ENCODE results near the gene RXFP2. TPM values are rescaled to one million over a fixed set of nuclear protein-coding genes. Genes with fewer than 3 reads are reported as not detected.
A peak's percentile ranks its signal among the peaks of the same experiment; 100 is the strongest.

RXFP2 gene
- polyA plus RNA-seq, 1 of the 3 experiments (the other 2 are of a cell fraction), result not detected

- no peaks in the 10 kb centered on the region for H3K79me2 ChIP-seq (ENCODE audit: insufficient read depth)
- H3K9me3 ChIP-seq, result no peaks in the 10 kb centered on the region
- no peak; the same call in 1 of the 2 replicates for TF ChIP-seq MXI1 (IDR thresholded peaks at IDR 0.05; ENCODE audit: low read depth, low read length)
- TF ChIP-seq NRF1 (IDR thresholded peaks at IDR 0.05; ENCODE audit: low read depth, low read length), result peak; percentile 49
- TF ChIP-seq RFX5 (IDR thresholded peaks at IDR 0.05; ENCODE audit: low read length), result 0 out of 2 replicates have a peak, but pooled peaks have one; percentile 44
- TF ChIP-seq, protein P1, sequence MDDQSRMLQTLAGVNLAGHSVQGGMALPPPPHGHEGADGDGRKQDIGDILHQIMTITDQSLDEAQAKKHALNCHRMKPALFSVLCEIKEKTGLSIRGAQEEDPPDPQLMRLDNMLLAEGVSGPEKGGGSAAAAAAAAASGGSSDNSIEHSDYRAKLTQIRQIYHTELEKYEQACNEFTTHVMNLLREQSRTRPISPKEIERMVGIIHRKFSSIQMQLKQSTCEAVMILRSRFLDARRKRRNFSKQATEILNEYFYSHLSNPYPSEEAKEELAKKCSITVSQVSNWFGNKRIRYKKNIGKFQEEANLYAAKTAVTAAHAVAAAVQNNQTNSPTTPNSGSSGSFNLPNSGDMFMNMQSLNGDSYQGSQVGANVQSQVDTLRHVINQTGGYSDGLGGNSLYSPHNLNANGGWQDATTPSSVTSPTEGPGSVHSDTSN (IDR thresholded peaks at IDR 0.05), result no peak
- no peak for TF ChIP-seq REST (IDR thresholded peaks at IDR 0.05; ENCODE audit: low read depth, low read length)
- no peak for TF ChIP-seq SMC3 (IDR thresholded peaks at IDR 0.05; ENCODE audit: low read depth, low read length)
- TF ChIP-seq EP300 (IDR thresholded peaks at IDR 0.05; ENCODE audit: borderline replicate concordance in 1 of 2, low read depth in 1 of 2, low read length in 1 of 2), result no peak
- no peak for TF ChIP-seq USF2 (IDR thresholded peaks at IDR 0.05; ENCODE audit: borderline replicate concordance, low read depth, low read length)
- TF ChIP-seq, protein P2, sequence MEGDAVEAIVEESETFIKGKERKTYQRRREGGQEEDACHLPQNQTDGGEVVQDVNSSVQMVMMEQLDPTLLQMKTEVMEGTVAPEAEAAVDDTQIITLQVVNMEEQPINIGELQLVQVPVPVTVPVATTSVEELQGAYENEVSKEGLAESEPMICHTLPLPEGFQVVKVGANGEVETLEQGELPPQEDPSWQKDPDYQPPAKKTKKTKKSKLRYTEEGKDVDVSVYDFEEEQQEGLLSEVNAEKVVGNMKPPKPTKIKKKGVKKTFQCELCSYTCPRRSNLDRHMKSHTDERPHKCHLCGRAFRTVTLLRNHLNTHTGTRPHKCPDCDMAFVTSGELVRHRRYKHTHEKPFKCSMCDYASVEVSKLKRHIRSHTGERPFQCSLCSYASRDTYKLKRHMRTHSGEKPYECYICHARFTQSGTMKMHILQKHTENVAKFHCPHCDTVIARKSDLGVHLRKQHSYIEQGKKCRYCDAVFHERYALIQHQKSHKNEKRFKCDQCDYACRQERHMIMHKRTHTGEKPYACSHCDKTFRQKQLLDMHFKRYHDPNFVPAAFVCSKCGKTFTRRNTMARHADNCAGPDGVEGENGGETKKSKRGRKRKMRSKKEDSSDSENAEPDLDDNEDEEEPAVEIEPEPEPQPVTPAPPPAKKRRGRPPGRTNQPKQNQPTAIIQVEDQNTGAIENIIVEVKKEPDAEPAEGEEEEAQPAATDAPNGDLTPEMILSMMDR (IDR thresholded peaks at IDR 0.05), result no peak
- no peak for TF ChIP-seq GATA2 (CRISPR knock-in tag; IDR thresholded peaks at IDR 0.05)
- TF ChIP-seq SIN3A (IDR thresholded peaks at IDR 0.05; ENCODE audit: borderline replicate concordance, low read depth, low read length), result no peak
- TF ChIP-seq YY1 (IDR thresholded peaks at IDR 0.05; ENCODE audit: low read depth), result no peak
- TF ChIP-seq POLR2AphosphoS5 (IDR thresholded peaks at IDR 0.05; ENCODE audit: low read depth, low read length), result no peak
- no peak for TF ChIP-seq TAF1 (IDR thresholded peaks at IDR 0.05; ENCODE audit: borderline replicate concordance, low read depth, low read length)
- TF ChIP-seq RCOR1 (IDR thresholded peaks at IDR 0.05; ENCODE audit: low read length), result no peak
- no peak for TF ChIP-seq RAD21 (IDR thresholded peaks at IDR 0.05; ENCODE audit: low read length)
- peak; percentile 21 for TF ChIP-seq CHD2 (IDR thresholded peaks at IDR 0.05; ENCODE audit: low read length, partially characterized antibody)
- TF ChIP-seq EZH2phosphoT487 (IDR thresholded peaks at IDR 0.05; ENCODE audit: borderline replicate concordance, low read depth), result no peak
- TF ChIP-seq MAX (IDR thresholded peaks at IDR 0.05; ENCODE audit: low read depth), result peak; percentile 23; the same call in 1 of the 2 replicates
- H3K4me1 ChIP-seq (ENCODE audit: control insufficient read depth in 1 of 2, insufficient read depth in 2 of 2, low read depth in 1 of 2, low read length in 1 of 2), result peaks cover 0 to 4% of the 10 kb centered on the region in 2 experiments; a peak in 1 of 4 replicates
- CTCF ChIA-PET, result interaction anchor here (1.2 kb wide), 1 partner anchor 64 kb away, joined by 6 read pairs; no protein-coding TSS in a partner anchor
- H3K36me3 ChIP-seq (replicated peaks in 1 of 2; ENCODE audit: control insufficient read depth in 1 of 2, insufficient read depth in 2 of 2, low read length in 1 of 2), result no peaks in the 10 kb centered on the region
- H3K4me3 ChIP-seq (ENCODE audit: low read depth in 2 of 2, low read length in 1 of 2), result peak overlapping the region; percentile 70 to 71
- H3K27me3 ChIP-seq (ENCODE audit: insufficient read depth), result peaks cover 4% of the 10 kb centered on the region; the same call in 1 of the 2 replicates
- H3K9me2 ChIP-seq, result no peaks in the 10 kb centered on the region
- peak overlapping the region; percentile 96 for H2AFZ ChIP-seq (ENCODE audit: low read depth)
- POLR2A ChIA-PET, result interaction anchor here (0.5 to 1.6 kb wide), 3 partner anchors 16 to 1104 kb away, joined by 3 read pairs; partner anchors contain the start of genes BRCA2 and ZAR1L
- WGBS (ENCODE audit: low lambda C conversion rate), result under 1% methylated on average over 17 of the region's 74 CpGs
- no peaks in the 10 kb centered on the region for H3F3A ChIP-seq (replicated peaks; ENCODE audit: insufficient read depth)
- H3K9ac ChIP-seq, result peak overlapping the region; percentile 55; the same call in 1 of the 2 replicates
- DNase-seq, result peak; percentile 98
- H3K27ac ChIP-seq (ENCODE audit: low read depth in 2 of 2, low read length in 1 of 2), result peak overlapping the region in 1 of 2 experiments; percentile 71; a peak in 2 of 4 replicates
- peak overlapping the region; percentile 94 for H3K4me2 ChIP-seq
- no peaks in the 10 kb centered on the region for H4K20me1 ChIP-seq (ENCODE audit: insufficient read depth)
Measured at GRCh38 chr13:31846182-31846938, 107.0 kb downstream of the RXFP2 start.

Measured in SK-N-SH (cell line).